ENCODE results near the gene FRRS1. TPM values are rescaled to one million over a fixed set of nuclear protein-coding genes. Genes with fewer than 3 reads are reported as not detected.

Gene FRRS1
- total RNA-seq, 4 donors from 2014 or later, result 1.4 to 4.5 (median 2.3) TPM

DNA sequence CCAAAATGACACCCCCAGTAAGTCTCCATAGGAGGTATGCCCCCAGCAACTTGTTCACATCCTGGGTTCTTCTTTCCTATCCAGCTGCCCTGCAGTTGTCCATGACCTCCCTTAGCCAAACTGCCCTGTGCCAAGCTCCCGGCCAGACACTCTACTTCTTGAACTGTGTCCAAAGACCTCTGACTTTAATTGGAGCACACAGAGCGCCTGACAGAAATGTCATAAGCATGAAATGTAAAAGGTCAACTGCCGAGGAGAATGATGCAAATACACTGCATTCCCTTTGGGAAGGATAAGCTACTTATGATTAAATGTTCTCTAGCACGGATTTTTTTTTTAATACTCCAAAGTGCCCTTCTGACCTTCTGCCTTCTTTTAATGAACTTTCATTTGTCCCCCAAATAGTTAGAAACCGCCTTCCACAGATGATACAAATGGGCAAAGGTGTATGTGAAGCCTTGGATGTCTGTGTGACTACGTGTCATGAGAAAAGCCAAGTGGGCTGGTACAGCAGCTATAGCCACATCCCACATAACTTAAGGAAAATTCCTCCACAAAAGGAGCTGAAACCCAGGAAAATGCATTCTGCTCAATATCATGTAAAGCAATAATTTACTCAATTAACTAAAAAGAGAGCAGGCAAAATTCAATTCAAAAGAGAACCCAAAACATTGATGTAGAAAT lies 93.8 kb downstream of the FRRS1 start:
- H3K27ac ChIP-seq, result peak overlapping the region; percentile 88 to 97 (median 90)
- peak overlapping the region in 1 of 4 donors; percentile 13 for H3K4me3 ChIP-seq
- intact Hi-C loops (cut with DNase I; ENCODE audit: low total_unique reads) (loop anchor here (1.0 kb wide), 1 partner anchor 26 kb away; the partner anchor contains the start of gene PALMD), in situ Hi-C loops (cut with MboI; ENCODE audit: low sequenced_read_pairs in 4 of 4) (no loop called here)
- TF ChIP-seq POLR2A (IDR thresholded peaks at IDR 0.05), result peak in 1 of 2 donors; percentile 13
- TF ChIP-seq, protein P1, sequence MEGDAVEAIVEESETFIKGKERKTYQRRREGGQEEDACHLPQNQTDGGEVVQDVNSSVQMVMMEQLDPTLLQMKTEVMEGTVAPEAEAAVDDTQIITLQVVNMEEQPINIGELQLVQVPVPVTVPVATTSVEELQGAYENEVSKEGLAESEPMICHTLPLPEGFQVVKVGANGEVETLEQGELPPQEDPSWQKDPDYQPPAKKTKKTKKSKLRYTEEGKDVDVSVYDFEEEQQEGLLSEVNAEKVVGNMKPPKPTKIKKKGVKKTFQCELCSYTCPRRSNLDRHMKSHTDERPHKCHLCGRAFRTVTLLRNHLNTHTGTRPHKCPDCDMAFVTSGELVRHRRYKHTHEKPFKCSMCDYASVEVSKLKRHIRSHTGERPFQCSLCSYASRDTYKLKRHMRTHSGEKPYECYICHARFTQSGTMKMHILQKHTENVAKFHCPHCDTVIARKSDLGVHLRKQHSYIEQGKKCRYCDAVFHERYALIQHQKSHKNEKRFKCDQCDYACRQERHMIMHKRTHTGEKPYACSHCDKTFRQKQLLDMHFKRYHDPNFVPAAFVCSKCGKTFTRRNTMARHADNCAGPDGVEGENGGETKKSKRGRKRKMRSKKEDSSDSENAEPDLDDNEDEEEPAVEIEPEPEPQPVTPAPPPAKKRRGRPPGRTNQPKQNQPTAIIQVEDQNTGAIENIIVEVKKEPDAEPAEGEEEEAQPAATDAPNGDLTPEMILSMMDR (IDR thresholded peaks at IDR 0.05 in 4 of 5, conservative IDR thresholded peaks at IDR 0.05 in 1 of 5), result no peak
- ATAC-seq (peak; percentile 72 to 91), DNase-seq (peak; percentile 55 to 82)
- H3K4me1 ChIP-seq, result peaks cover 93 to 95% of the 10 kb centered on the region in 2 donors
- peaks cover 0 to 37% of the 10 kb centered on the region in 2 donors for H3K36me3 ChIP-seq
- no peaks in the 10 kb centered on the region for H3K9me3 ChIP-seq
- H3K27me3 ChIP-seq, result no peaks in the 10 kb centered on the region

DNA sequence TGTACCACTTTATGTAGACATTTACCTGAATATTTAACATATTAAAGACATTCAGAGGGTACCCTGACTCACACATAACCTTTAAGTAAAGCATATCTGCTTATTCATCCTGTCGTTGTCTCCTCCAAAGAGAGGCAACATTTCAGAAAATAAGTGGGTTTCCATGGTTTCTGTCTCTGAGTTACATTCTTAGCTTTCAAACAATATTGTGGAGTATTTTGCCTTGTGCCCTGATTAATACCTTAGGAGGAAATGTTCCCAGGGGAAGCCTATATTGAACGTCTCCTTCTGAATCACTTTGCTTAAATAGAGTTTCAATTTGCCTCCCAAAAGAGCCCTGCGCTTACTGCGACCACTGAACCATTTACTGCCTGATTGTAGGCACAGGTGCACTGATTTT lies 94.4 kb downstream of the FRRS1 start:
- no peak for TF ChIP-seq POLR2A (IDR thresholded peaks at IDR 0.05)
- TF ChIP-seq, protein P1 (IDR thresholded peaks at IDR 0.05 in 4 of 5, conservative IDR thresholded peaks at IDR 0.05 in 1 of 5), result no peak
- Histone ChIP-seq H3K4me3 (peak overlapping the region in 1 of 4 donors; percentile 13), H3K4me1 (peaks cover 86 to 97% of the 10 kb centered on the region in 2 donors), H3K36me3 (peaks cover 0 to 36% of the 10 kb centered on the region in 2 donors), H3K9me3 (no peaks in the 10 kb centered on the region), H3K27me3 (no peaks in the 10 kb centered on the region), H3K27ac (peak overlapping the region; percentile 88 to 97 (median 90))
- in situ Hi-C loops (cut with MboI; ENCODE audit: low sequenced_read_pairs in 4 of 4), result no loop called here
- DNase-seq (no peak), ATAC-seq (peak in 1 of 2 donors; percentile 2)
- intact Hi-C loops (cut with DNase I; ENCODE audit: low total_unique reads), result loop anchor here (1.0 kb wide), 1 partner anchor 26 kb away; the partner anchor contains the start of gene PALMD

DNA sequence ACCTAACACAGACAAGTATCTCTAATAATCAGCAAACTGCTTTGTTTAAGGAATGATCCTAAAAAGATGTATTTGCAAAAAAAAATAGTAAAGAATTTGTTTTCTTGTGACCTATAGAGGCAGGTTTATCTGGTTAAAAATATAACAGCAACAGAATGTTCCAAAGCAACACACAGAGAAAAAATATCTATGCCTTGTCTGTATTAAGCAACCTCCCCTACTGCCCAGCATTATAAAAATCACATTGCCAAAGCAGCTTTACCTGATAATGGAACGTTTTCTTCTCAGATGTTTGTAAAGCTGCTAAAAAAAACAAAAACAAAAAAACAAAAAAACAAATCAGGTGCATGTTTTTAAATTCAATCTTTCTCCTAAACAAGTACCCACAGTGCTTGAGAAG lies 95.9 kb downstream of the FRRS1 start:
- no peaks in the 10 kb centered on the region for H3K9me3 ChIP-seq
- peaks cover 0 to 27% of the 10 kb centered on the region in 2 donors for H3K36me3 ChIP-seq
- in situ Hi-C loops (cut with MboI; ENCODE audit: low sequenced_read_pairs in 4 of 4) (no loop called here), intact Hi-C loops (cut with DNase I; ENCODE audit: low total_unique reads) (no loop called here)
- H3K4me3 ChIP-seq, result peak overlapping the region in 2 of 4 donors; percentile 0 to 2
- H3K4me1 ChIP-seq, result peaks cover 72 to 87% of the 10 kb centered on the region in 2 donors
- ATAC-seq (peak in 1 of 2 donors; percentile 66), DNase-seq (no peak)
- peak overlapping the region; percentile 88 to 97 (median 90) for H3K27ac ChIP-seq
- TF ChIP-seq, protein P1 (IDR thresholded peaks at IDR 0.05 in 4 of 5, conservative IDR thresholded peaks at IDR 0.05 in 1 of 5), result no peak
- TF ChIP-seq POLR2A (IDR thresholded peaks at IDR 0.05), result no peak
- no peaks in the 10 kb centered on the region for H3K27me3 ChIP-seq

DNA sequence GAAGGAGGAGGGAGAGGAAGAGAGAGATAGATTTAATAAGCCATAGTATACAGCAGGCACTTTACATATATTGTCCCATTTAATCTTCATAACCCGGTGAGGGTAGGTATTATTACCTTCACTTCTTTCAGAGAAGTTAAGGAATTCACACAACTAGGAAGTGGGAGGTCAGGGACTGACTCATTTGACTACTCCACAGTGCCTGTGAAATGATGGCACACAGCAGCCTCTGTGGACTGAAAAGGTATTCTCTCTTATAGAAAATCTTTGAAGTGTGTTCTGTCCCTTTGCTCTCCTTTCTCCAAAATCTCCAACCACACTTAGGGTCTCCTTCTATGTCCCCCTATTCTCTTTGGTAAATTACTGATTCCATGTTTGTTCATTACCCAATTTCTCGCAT lies 96.6 kb downstream of the FRRS1 start:
- in situ Hi-C loops (cut with MboI; ENCODE audit: low sequenced_read_pairs in 4 of 4) (no loop called here), intact Hi-C loops (cut with DNase I; ENCODE audit: low total_unique reads) (loop anchor here (10.0 kb wide), 1 partner anchor 175 kb away; no protein-coding TSS in a partner anchor)
- DNase-seq (no peak), ATAC-seq (peak in 1 of 2 donors; percentile 22)
- Histone ChIP-seq H3K4me3 (no peak overlapping the region), H3K36me3 (peaks cover 0 to 27% of the 10 kb centered on the region in 2 donors), H3K4me1 (peaks cover 64 to 85% of the 10 kb centered on the region in 2 donors), H3K27me3 (no peaks in the 10 kb centered on the region), H3K27ac (peak overlapping the region; percentile 88 to 97 (median 90)), H3K9me3 (no peaks in the 10 kb centered on the region)
- TF ChIP-seq, protein P1 (IDR thresholded peaks at IDR 0.05 in 4 of 5, conservative IDR thresholded peaks at IDR 0.05 in 1 of 5), result no peak
- no peak for TF ChIP-seq POLR2A (IDR thresholded peaks at IDR 0.05)
